H1 (cell line): ENCODE results near the gene WDR1. TPM values are rescaled to one million over a fixed set of nuclear protein-coding genes. Genes with fewer than 3 reads are reported as not detected.

ENCODE experiments used
- CHD7 ChIP-seq: fragments of 300-600 bp; sonication (generic); IDR thresholded peaks from 2 replicates; pipeline ENCODE4 v1.7.1; 2012; ENCODE audit warnings: low read length, moderate library complexity, mild to moderate bottlenecking, inconsistent platforms; ENCODE audit not compliant: insufficient replicate concordance
- CTBP2 ChIP-seq: IDR thresholded peaks from 2 replicates; pipeline ENCODE4 v1.7.0; 2011; ENCODE audit warnings: borderline replicate concordance, mild to moderate bottlenecking, moderate library complexity, mixed read lengths, low read length; ENCODE audit not compliant: insufficient read depth, insufficient read length
- JUN ChIP-seq: IDR thresholded peaks from 2 replicates; pipeline ENCODE4 v1.6.1; 2011; ENCODE audit warnings: low read depth, mild to moderate bottlenecking, improper control_type of control experiment, low read length
- MAFK ChIP-seq: IDR thresholded peaks from 2 replicates; pipeline ENCODE4 v1.6.1; 2012; ENCODE audit warnings: low read depth, mild to moderate bottlenecking, improper control_type of control experiment, low read length
- NRF1 ChIP-seq: IDR thresholded peaks from 2 replicates; pipeline ENCODE4 v1.6.1; 2011; ENCODE audit warnings: mild to moderate bottlenecking, low read depth, low read length, improper control_type of control experiment
- RBBP5 ChIP-seq: IDR thresholded peaks from 2 replicates; pipeline ENCODE4 v1.7.1; 2012; ENCODE audit warnings: low read depth, mild to moderate bottlenecking, inconsistent platforms, low read length, moderate library complexity, borderline replicate concordance
- SIN3A ChIP-seq, 2 experiments: IDR thresholded peaks in 1 of 2; conservative IDR thresholded peaks in 1 of 2; 2 replicates each; pipeline ENCODE4 v1.6.1; 2011 to 2012; ENCODE audit warnings: low read length in 2 of 2, improper control_type of control experiment in 1 of 2, low read depth in 1 of 2, mild to moderate bottlenecking in 1 of 2
- SP2 ChIP-seq: IDR thresholded peaks from 2 replicates; pipeline ENCODE4 v1.6.1; 2012; ENCODE audit warnings: mild to moderate bottlenecking, low read length, inconsistent platforms
- polyA plus RNA-seq, 7 experiments: library from polyadenylated mRNA; depleted of rRNA in 3 of 7; stranded (reverse) in 5 of 7; unstranded in 2 of 7; fragments of >200 nt in 5 of 7; fragments of 200-250 nt in 2 of 7; gene quantifications; 1 replicate in 5 of 7; 2 replicates in 1 of 7; 4 replicates in 1 of 7; pipeline versions ENCODE4 v1.2.1 to v1.2.3, GENCODE V29; 2011 to 2013; ENCODE audit warnings: missing spikeins in 2 of 7, mixed read lengths in 2 of 7
- total RNA-seq: library from RNA; stranded (reverse); fragmentation: NEBNext Ultra II Directional; extraction: Animal tissue kit (Norgen Biotek cat#: 25700); gene quantifications from 2 replicates; pipeline ENCODE4 v1.2.1, GENCODE V29; 2021
- TF ChIP-seq, protein P1 (sequence below): IDR thresholded peaks from 2 replicates; pipeline ENCODE4 v1.6.1; 2011; ENCODE audit warnings: low read length, improper control_type of control experiment

The WDR1 gene
- total and polyA plus RNA-seq, 2 of the 8 experiments (the other 6 are each of a cell fraction or from before 2014, with no cell fraction given), result 315 to 377 TPM

DNA sequence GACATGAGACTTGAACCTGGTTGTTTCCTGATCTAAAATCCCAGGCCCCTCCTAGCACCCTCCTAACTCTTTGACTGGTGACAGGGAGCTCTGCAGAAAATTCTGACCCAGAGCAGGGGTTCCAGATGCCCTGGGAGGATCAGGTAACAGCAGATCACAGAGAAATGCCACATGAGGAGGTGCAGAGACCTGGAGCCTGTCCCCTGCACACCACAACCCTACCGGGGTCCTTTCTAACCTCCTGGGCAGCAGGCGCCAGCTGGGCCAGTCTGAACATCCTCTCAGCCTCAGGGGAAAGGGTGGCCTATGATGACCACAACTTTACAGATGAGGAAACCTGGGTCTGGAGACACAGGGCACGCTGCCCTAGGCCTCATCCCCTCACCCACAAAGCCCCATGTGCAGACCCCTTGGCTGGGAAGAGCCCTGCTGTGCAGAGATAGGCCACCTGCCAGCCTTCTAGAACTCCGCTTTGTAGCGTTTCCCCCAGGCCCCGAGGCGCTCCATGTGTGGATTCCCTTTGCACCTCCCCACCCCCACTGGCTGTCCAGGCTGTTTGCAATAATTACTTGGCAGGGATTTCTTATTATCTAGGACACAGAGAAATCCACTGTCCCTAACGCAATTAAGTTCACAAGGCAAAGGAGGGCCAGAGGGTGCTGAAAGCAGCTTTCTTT lies 36.5 kb downstream of the WDR1 start (continued):
- no peak for TF ChIP-seq CHD7
- TF ChIP-seq SIN3A (conservative IDR thresholded peaks at IDR 0.05 in 1 of 2, IDR thresholded peaks at IDR 0.05 in 1 of 2; ENCODE audit: low read depth in 1 of 2, low read length in 2 of 2), result no peak
- TF ChIP-seq, protein P1, sequence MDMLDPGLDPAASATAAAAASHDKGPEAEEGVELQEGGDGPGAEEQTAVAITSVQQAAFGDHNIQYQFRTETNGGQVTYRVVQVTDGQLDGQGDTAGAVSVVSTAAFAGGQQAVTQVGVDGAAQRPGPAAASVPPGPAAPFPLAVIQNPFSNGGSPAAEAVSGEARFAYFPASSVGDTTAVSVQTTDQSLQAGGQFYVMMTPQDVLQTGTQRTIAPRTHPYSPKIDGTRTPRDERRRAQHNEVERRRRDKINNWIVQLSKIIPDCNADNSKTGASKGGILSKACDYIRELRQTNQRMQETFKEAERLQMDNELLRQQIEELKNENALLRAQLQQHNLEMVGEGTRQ, result no peak
- no peak for TF ChIP-seq SP2
- TF ChIP-seq CTBP2, result no peak
- no peak for TF ChIP-seq NRF1
- no peak for TF ChIP-seq MAFK
- TF ChIP-seq RBBP5, result no peak
- no peak for TF ChIP-seq JUN
